ENCODE measurements around the gene SSC5D.

GRCh38 chr19:55443824-55444480 lies 44.3 kb upstream of the SSC5D start:
- no peak for TF ChIP-seq FOXM1 (IDR thresholded peaks at IDR 0.05; ENCODE audit: borderline replicate concordance)
- no peak for TF ChIP-seq PKNOX1 (IDR thresholded peaks at IDR 0.05)
- TF ChIP-seq ARNT (IDR thresholded peaks at IDR 0.05) = no peak
- TF ChIP-seq SUZ12 (IDR thresholded peaks at IDR 0.05) = no peak
- no peak for TF ChIP-seq FOXA1 (IDR thresholded peaks at IDR 0.05)

Data from HEK293T (cell line).